Fibroblast of the aortic adventitia (primary cell): Measurements from ENCODE around the gene UBXN2A. TPM values are rescaled to one million over a fixed set of nuclear protein-coding genes. Genes with fewer than 3 reads are reported as not detected.
"Not testable (repeated sequence)": the region's sequence is repeated elsewhere in the genome, so short reads cannot be mapped to it uniquely, and the experiment has no call there.

Experiments
- DNase-seq: peaks from one replicate; pipeline ENCODE4 v3.0.0-alpha.2; 2010; ENCODE audit warnings: low read depth
- H3K4me3 ChIP-seq: 2 replicates; pipeline ENCODE4 v1.5.1; 2011; ENCODE audit warnings: low read depth, mild to moderate bottlenecking, control low read depth, low read length, moderate library complexity
- CTCF ChIP-seq: IDR thresholded peaks from 2 replicates; pipeline ENCODE4 v1.5.1; 2011; ENCODE audit warnings: mild to moderate bottlenecking, low read length, control low read depth, inconsistent platforms; ENCODE audit not compliant: insufficient read depth
- total RNA-seq: library from RNA; depleted of rRNA; stranded (reverse); fragments of >200 nt; gene quantifications from 2 replicates; pipeline ENCODE4 v1.2.3, GENCODE V29; 2012; ENCODE audit warnings: low replicate concordance

Gene UBXN2A
- total RNA-seq, 1 donor, result 14.2 TPM

- peak overlapping the region; percentile 88 for H3K4me3 ChIP-seq
- no peak for DNase-seq
- TF ChIP-seq CTCF, result no peak
Measured at GRCh38 chr2:23941644-23942043, 1.4 kb downstream of the UBXN2A start.

- no peak for DNase-seq
- no peak overlapping the region for H3K4me3 ChIP-seq
- no peak for TF ChIP-seq CTCF
Measured at GRCh38 chr2:23943666-23944065, 3.4 kb downstream of the UBXN2A start.

- no peak overlapping the region for H3K4me3 ChIP-seq
- no peak for DNase-seq
- TF ChIP-seq CTCF, result no peak
Measured at GRCh38 chr2:23944527-23944926, 4.3 kb downstream of the UBXN2A start.

- no peak for TF ChIP-seq CTCF
- H3K4me3 ChIP-seq, result no peak overlapping the region
- no peak for DNase-seq
Measured at GRCh38 chr2:23944976-23945375, 4.7 kb downstream of the UBXN2A start.

- no peak for DNase-seq
- H3K4me3 ChIP-seq, result no peak overlapping the region
- TF ChIP-seq CTCF, result no peak
Measured at GRCh38 chr2:23947350-23947749, 7.1 kb downstream of the UBXN2A start.

- not testable (repeated sequence) for H3K4me3 ChIP-seq, DNase-seq
Measured at GRCh38 chr2:23952558-23952957, 12.3 kb downstream of the UBXN2A start.

- DNase-seq, result no peak
- no peak for TF ChIP-seq CTCF
Measured at GRCh38 chr2:23953625-23954024, 13.4 kb downstream of the UBXN2A start.

More at GRCh38 chr2:23953625-23954024, 13.4 kb downstream of the UBXN2A start:
- H3K4me3 ChIP-seq, result no peak overlapping the region
